ENCODE results near the gene URB2. TPM values are rescaled to one million over a fixed set of nuclear protein-coding genes. Genes with fewer than 3 reads are reported as not detected.

The URB2 gene
- total and polyA plus RNA-seq, 2 of the 13 experiments (the other 11 are each of a cell fraction or from before 2014, with no cell fraction given), result 4.0 to 17.6 TPM

GRCh38 chr1:229600229-229600628 is 25.8 kb upstream of the URB2 start:
- TF ChIP-seq PRDM10 (CRISPR knock-in tag; IDR thresholded peaks at IDR 0.05; ENCODE audit: low read depth) (no peak), ZNF619 (CRISPR knock-in tag; IDR thresholded peaks at IDR 0.05) (no peak), ZNF367 (CRISPR knock-in tag; IDR thresholded peaks at IDR 0.05; ENCODE audit: borderline replicate concordance) (no peak), ONECUT2 (CRISPR knock-in tag; IDR thresholded peaks at IDR 0.05) (no peak), MED1 (CRISPR knock-in tag; IDR thresholded peaks at IDR 0.05) (no peak), ZFX (CRISPR knock-in tag; IDR thresholded peaks at IDR 0.05; ENCODE audit: low read depth) (no peak), SMAD9 (CRISPR knock-in tag; IDR thresholded peaks at IDR 0.05) (no peak), CHD4 (IDR thresholded peaks at IDR 0.05; ENCODE audit: borderline replicate concordance, low read length) (no peak), ZNF775 (CRISPR knock-in tag; IDR thresholded peaks at IDR 0.05; ENCODE audit: borderline replicate concordance) (no peak), ZSCAN30 (CRISPR knock-in tag; IDR thresholded peaks at IDR 0.05) (no peak), ZNF780A (CRISPR knock-in tag; IDR thresholded peaks at IDR 0.05) (no peak), ZHX1 (CRISPR knock-in tag; IDR thresholded peaks at IDR 0.05; ENCODE audit: low read depth) (no peak)
- H3K79me2 ChIP-seq (ENCODE audit: insufficient read depth, low read length), result no peaks in the 10 kb centered on the region
- H4K20me1 ChIP-seq (ENCODE audit: insufficient read depth, low read length), result no peaks in the 10 kb centered on the region
- peaks cover 6 to 43% of the 10 kb centered on the region in 2 experiments; a peak in 4 of 5 replicates for H3K36me3 ChIP-seq (replicated peaks in 1 of 2; ENCODE audit: control insufficient read depth in 1 of 2, insufficient read depth in 2 of 2, low read length in 2 of 2)
- H3K27ac ChIP-seq (ENCODE audit: extremely low read length, insufficient read depth, low read length), result no peak overlapping the region
- FAIRE-seq (no peak), ATAC-seq (no peak), DNase-seq (ENCODE audit: low spot score) (no peak)
- H3K27me3 ChIP-seq (ENCODE audit: control insufficient read depth in 1 of 2, insufficient read depth in 2 of 2, low read length in 2 of 2), result no peaks in the 10 kb centered on the region
- CTCF ChIA-PET (ENCODE audit: low intra/inter-chr PET ratio, low total read pairs), result no interaction called here
- H3K9me3 ChIP-seq (ENCODE audit: low read length), result no peaks in the 10 kb centered on the region
- H2AFZ ChIP-seq (ENCODE audit: low read length), result no peak overlapping the region
- BruUV-seq (replicated peaks), result no TSS peak
- WGBS (ENCODE audit: low lambda C conversion rate), result 99% methylated on average over 5 of the region's 5 CpGs
- H3K4me2 ChIP-seq (ENCODE audit: low read depth, low read length), result no peak overlapping the region
- POLR2A ChIA-PET, result no interaction called here
- H3K4me1 ChIP-seq (ENCODE audit: insufficient read depth, low read length), result no peaks in the 10 kb centered on the region
- no peak overlapping the region for H3K4me3 ChIP-seq (replicated peaks in 1 of 3; ENCODE audit: insufficient read depth in 1 of 3, low read depth in 2 of 3, low read length in 3 of 3)
- H3K9ac ChIP-seq (ENCODE audit: insufficient read depth, low read depth, low read length), result no peak overlapping the region
- intact Hi-C loops (cut with micrococcal nuclease; ENCODE audit: unreplicated experiment) (no loop called here), in situ Hi-C loops (cut with HindIII; ENCODE audit: extremely low pct_ligation_motif_present, low pct_unique_long_range_greater_than_20kb) (no loop called here)
